DOHH2 (cell line): ENCODE results near the gene MRPL12.

Source experiments
- H3F3A ChIP-seq: fragments of 200-600 bp; sonication (generic), shearing (Covaris generic); 2 replicates; pipeline ENCODE4 v1.6.0; 2016; ENCODE audit warnings: antibody characterized with exemption, mild to moderate bottlenecking; ENCODE audit not compliant: control insufficient read depth, insufficient read depth
- H3K27ac ChIP-seq: fragments of 200-600 bp; sonication (generic); 2 replicates; pipeline ENCODE4 v1.5.1; 2014; ENCODE audit warnings: low read depth, mild to moderate bottlenecking, low read length, moderate library complexity
- H3K27me3 ChIP-seq: fragments of 200-600 bp; sonication (generic); 2 replicates; pipeline ENCODE4 v1.6.1; 2014; ENCODE audit warnings: mild to moderate bottlenecking, low read length, mixed read lengths; ENCODE audit not compliant: control insufficient read depth
- H3K36me3 ChIP-seq: fragments of 200-600 bp; sonication (generic); 2 replicates; pipeline ENCODE4 v1.6.1; 2014; ENCODE audit warnings: mild to moderate bottlenecking, low read length, moderate library complexity, mixed read lengths; ENCODE audit not compliant: control insufficient read depth
- H3K4me1 ChIP-seq: fragments of 200-600 bp; sonication (generic); 2 replicates; pipeline ENCODE4 v1.6.1; 2014; ENCODE audit warnings: mild to moderate bottlenecking, low read length, mixed read lengths; ENCODE audit not compliant: control insufficient read depth
- H3K4me2 ChIP-seq: fragments of 200-600 bp; sonication (generic); 2 replicates; pipeline ENCODE4 v1.6.0; 2014; ENCODE audit warnings: mild to moderate bottlenecking, low read length, moderate library complexity
- H3K4me3 ChIP-seq: fragments of 200-600 bp; sonication (generic); 2 replicates; pipeline ENCODE4 v1.5.1; 2014; ENCODE audit warnings: mild to moderate bottlenecking, low read length, mixed read lengths
- H3K79me2 ChIP-seq: fragments of 200-600 bp; sonication (generic); 2 replicates; pipeline ENCODE4 v1.6.1; 2014; ENCODE audit warnings: mild to moderate bottlenecking, low read length, mixed read lengths; ENCODE audit not compliant: control insufficient read depth
- H3K9me2 ChIP-seq: fragments of 200-600 bp; sonication (generic); replicated peaks from 2 replicates; pipeline ENCODE4 v1.6.1; 2014; ENCODE audit warnings: mild to moderate bottlenecking, low read length, mixed read lengths; ENCODE audit not compliant: control insufficient read depth
- H3K9me3 ChIP-seq: fragments of 200-600 bp; sonication (generic); 2 replicates; pipeline ENCODE4 v1.6.1; 2014; ENCODE audit warnings: antibody characterized with exemption, low read length, mixed read lengths; ENCODE audit not compliant: control insufficient read depth, insufficient read depth
- H4K20me1 ChIP-seq: fragments of 200-600 bp; sonication (generic); 2 replicates; pipeline ENCODE4 v1.6.0; 2014; ENCODE audit warnings: low read depth, mild to moderate bottlenecking, antibody characterized with exemption, low read length, moderate library complexity; ENCODE audit not compliant: control insufficient read depth, insufficient read depth
- EZH2phosphoT487 ChIP-seq: fragments of 200-600 bp; sonication (generic); IDR thresholded peaks from 2 replicates; pipeline ENCODE4 v1.6.1; 2017; ENCODE audit warnings: borderline replicate concordance, mild to moderate bottlenecking, antibody characterized with exemption, low read length, moderate library complexity, mixed read lengths
- TF ChIP-seq, protein P1 (sequence below): fragments of 200-600 bp; sonication (generic); IDR thresholded peaks from one replicate; pipeline ENCODE4 v1.5.1; 2014; ENCODE audit warnings: antibody characterized with exemption, mild to moderate bottlenecking, low read depth, low read length; ENCODE audit not compliant: poor library complexity, severe bottlenecking

MRPL12 gene

GRCh38 chr17:81672504-81672903 is 30.7 kb upstream of the MRPL12 start:
- H3K36me3 ChIP-seq: peaks cover 79% of the 10 kb centered on the region
- no peak overlapping the region for H3K4me3 ChIP-seq

GRCh38 chr17:81672954-81673353 is 30.2 kb upstream of the MRPL12 start:
- Histone ChIP-seq H3K36me3 (peaks cover 74% of the 10 kb centered on the region), H3K27ac (no peak overlapping the region), H3K4me1 (peaks cover 6% of the 10 kb centered on the region), H3K4me2 (no peak overlapping the region), H3K27me3 (no peaks in the 10 kb centered on the region), H3K79me2 (peaks cover 30% of the 10 kb centered on the region), H3K9me3 (no peaks in the 10 kb centered on the region), H3K4me3 (no peak overlapping the region), H3K9me2 (no peaks in the 10 kb centered on the region), H3F3A (peaks cover 9% of the 10 kb centered on the region), H4K20me1 (0 out of 2 replicates have a peak, but pooled peaks cover 3% of the 10 kb centered on the region)
- no peak for TF ChIP-seq EZH2phosphoT487
- TF ChIP-seq, protein P1, sequence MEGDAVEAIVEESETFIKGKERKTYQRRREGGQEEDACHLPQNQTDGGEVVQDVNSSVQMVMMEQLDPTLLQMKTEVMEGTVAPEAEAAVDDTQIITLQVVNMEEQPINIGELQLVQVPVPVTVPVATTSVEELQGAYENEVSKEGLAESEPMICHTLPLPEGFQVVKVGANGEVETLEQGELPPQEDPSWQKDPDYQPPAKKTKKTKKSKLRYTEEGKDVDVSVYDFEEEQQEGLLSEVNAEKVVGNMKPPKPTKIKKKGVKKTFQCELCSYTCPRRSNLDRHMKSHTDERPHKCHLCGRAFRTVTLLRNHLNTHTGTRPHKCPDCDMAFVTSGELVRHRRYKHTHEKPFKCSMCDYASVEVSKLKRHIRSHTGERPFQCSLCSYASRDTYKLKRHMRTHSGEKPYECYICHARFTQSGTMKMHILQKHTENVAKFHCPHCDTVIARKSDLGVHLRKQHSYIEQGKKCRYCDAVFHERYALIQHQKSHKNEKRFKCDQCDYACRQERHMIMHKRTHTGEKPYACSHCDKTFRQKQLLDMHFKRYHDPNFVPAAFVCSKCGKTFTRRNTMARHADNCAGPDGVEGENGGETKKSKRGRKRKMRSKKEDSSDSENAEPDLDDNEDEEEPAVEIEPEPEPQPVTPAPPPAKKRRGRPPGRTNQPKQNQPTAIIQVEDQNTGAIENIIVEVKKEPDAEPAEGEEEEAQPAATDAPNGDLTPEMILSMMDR: no peak

More at GRCh38 chr17:81672504-81672903, 30.7 kb upstream of the MRPL12 start:
- Histone ChIP-seq H4K20me1 (0 out of 2 replicates have a peak, but pooled peaks cover 3% of the 10 kb centered on the region), H3K79me2 (peaks cover 35% of the 10 kb centered on the region), H3K4me2 (no peak overlapping the region), H3K27ac (no peak overlapping the region), H3K27me3 (no peaks in the 10 kb centered on the region), H3K4me1 (peaks cover 11% of the 10 kb centered on the region), H3K9me3 (no peaks in the 10 kb centered on the region), H3F3A (peaks cover 9% of the 10 kb centered on the region), H3K9me2 (no peaks in the 10 kb centered on the region)
- TF ChIP-seq EZH2phosphoT487: no peak
- TF ChIP-seq, protein P1: no peak

- H3K27ac ChIP-seq: no peak overlapping the region
- H3F3A ChIP-seq: peaks cover 9% of the 10 kb centered on the region
- TF ChIP-seq, protein P1: no peak
- TF ChIP-seq EZH2phosphoT487: no peak
- 0 out of 2 replicates have a peak, but pooled peaks cover 3% of the 10 kb centered on the region for H4K20me1 ChIP-seq
- H3K9me2 ChIP-seq: no peaks in the 10 kb centered on the region
- no peaks in the 10 kb centered on the region for H3K27me3 ChIP-seq
- no peaks in the 10 kb centered on the region for H3K4me1 ChIP-seq
- no peak overlapping the region for H3K4me3 ChIP-seq
- no peaks in the 10 kb centered on the region for H3K9me3 ChIP-seq
- H3K4me2 ChIP-seq: no peak overlapping the region
- H3K79me2 ChIP-seq: peaks cover 23% of the 10 kb centered on the region
- H3K36me3 ChIP-seq: peaks cover 67% of the 10 kb centered on the region
These were observed 29.5 kb upstream of the MRPL12 start for GRCh38 chr17:81673561-81674258.
